ENCODE measurements around the gene KIAA0513. TPM values are rescaled to one million over a fixed set of nuclear protein-coding genes. Genes with fewer than 3 reads are reported as not detected.

The KIAA0513 gene
- total RNA-seq, 4 donors from 2014 or later: 14.8 to 43.4 (median 28.5) TPM

GRCh38 chr16:85138825-85139627 lies 111.4 kb downstream of the KIAA0513 start:
- Histone ChIP-seq H3K4me1 (peaks cover 0 to 58% (median 18%) of the 10 kb centered on the region in 3 donors), H3K4me3 (no peak overlapping the region), H3K27me3 (no peaks in the 10 kb centered on the region), H3K9me3 (no peaks in the 10 kb centered on the region), H3K36me3 (no peaks in the 10 kb centered on the region), H3K27ac (no peak overlapping the region)
- 83 to 89% methylated on average over 9 of the region's 16 CpGs for WGBS, 2 donors (ENCODE audit: low coverage in 1 of 2)
- no peak for ATAC-seq
- TF ChIP-seq POLR2A (IDR thresholded peaks at IDR 0.05) (no peak), CTCF (IDR thresholded peaks at IDR 0.05) (no peak), POLR2AphosphoS5 (IDR thresholded peaks at IDR 0.05) (no peak), EP300 (IDR thresholded peaks at IDR 0.05) (no peak)

GRCh38 chr16:85139881-85140339 lies 112.3 kb downstream of the KIAA0513 start:
- H3K27ac ChIP-seq: no peak overlapping the region
- H3K27me3 ChIP-seq: no peaks in the 10 kb centered on the region
- H3K4me1 ChIP-seq: peaks cover 0 to 55% (median 15%) of the 10 kb centered on the region in 3 donors
- no peaks in the 10 kb centered on the region for H3K9me3 ChIP-seq
- no peaks in the 10 kb centered on the region for H3K36me3 ChIP-seq
- WGBS, 2 donors (ENCODE audit: low coverage in 1 of 2): 81 to 94% methylated on average over 7 to 8 of the region's 9 CpGs
- H3K4me3 ChIP-seq: no peak overlapping the region
- TF ChIP-seq POLR2AphosphoS5 (IDR thresholded peaks at IDR 0.05): no peak
- TF ChIP-seq POLR2A (IDR thresholded peaks at IDR 0.05): no peak
- TF ChIP-seq EP300 (IDR thresholded peaks at IDR 0.05): no peak
- TF ChIP-seq CTCF (IDR thresholded peaks at IDR 0.05): no peak
- ATAC-seq: no peak

- TF ChIP-seq POLR2AphosphoS5 (IDR thresholded peaks at IDR 0.05) (no peak), EP300 (IDR thresholded peaks at IDR 0.05) (no peak), POLR2A (IDR thresholded peaks at IDR 0.05) (no peak), CTCF (IDR thresholded peaks at IDR 0.05) (no peak)
- H3K4me1 ChIP-seq: peaks cover 0 to 55% (median 15%) of the 10 kb centered on the region in 3 donors
These were observed 112.9 kb downstream of the KIAA0513 start for GRCh38 chr16:85140455-85141012.

GRCh38 chr16:85141491-85142128 lies 114.0 kb downstream of the KIAA0513 start:
- Histone ChIP-seq H3K4me3 (no peak overlapping the region), H3K36me3 (no peaks in the 10 kb centered on the region), H3K27ac (no peak overlapping the region), H3K4me1 (peaks cover 0 to 55% (median 15%) of the 10 kb centered on the region in 3 donors), H3K27me3 (no peaks in the 10 kb centered on the region), H3K9me3 (no peaks in the 10 kb centered on the region)
- TF ChIP-seq EP300 (IDR thresholded peaks at IDR 0.05) (no peak), POLR2A (IDR thresholded peaks at IDR 0.05) (no peak), POLR2AphosphoS5 (IDR thresholded peaks at IDR 0.05) (no peak), CTCF (IDR thresholded peaks at IDR 0.05) (no peak)
- no peak for ATAC-seq
- WGBS, 2 donors (ENCODE audit: low coverage in 1 of 2): 92 to 98% methylated on average over 6 to 7 of the region's 17 CpGs

More at GRCh38 chr16:85140455-85141012, 112.9 kb downstream of the KIAA0513 start:
- Histone ChIP-seq H3K36me3 (no peaks in the 10 kb centered on the region), H3K9me3 (no peaks in the 10 kb centered on the region), H3K27ac (no peak overlapping the region), H3K4me3 (no peak overlapping the region), H3K27me3 (no peaks in the 10 kb centered on the region)
- WGBS, 2 donors (ENCODE audit: low coverage in 1 of 2): 90 to 91% methylated on average over 11 to 12 of the region's 12 CpGs
- ATAC-seq: no peak
